ENCODE data around the gene TRAF3IP1.

The TRAF3IP1 gene

DNA sequence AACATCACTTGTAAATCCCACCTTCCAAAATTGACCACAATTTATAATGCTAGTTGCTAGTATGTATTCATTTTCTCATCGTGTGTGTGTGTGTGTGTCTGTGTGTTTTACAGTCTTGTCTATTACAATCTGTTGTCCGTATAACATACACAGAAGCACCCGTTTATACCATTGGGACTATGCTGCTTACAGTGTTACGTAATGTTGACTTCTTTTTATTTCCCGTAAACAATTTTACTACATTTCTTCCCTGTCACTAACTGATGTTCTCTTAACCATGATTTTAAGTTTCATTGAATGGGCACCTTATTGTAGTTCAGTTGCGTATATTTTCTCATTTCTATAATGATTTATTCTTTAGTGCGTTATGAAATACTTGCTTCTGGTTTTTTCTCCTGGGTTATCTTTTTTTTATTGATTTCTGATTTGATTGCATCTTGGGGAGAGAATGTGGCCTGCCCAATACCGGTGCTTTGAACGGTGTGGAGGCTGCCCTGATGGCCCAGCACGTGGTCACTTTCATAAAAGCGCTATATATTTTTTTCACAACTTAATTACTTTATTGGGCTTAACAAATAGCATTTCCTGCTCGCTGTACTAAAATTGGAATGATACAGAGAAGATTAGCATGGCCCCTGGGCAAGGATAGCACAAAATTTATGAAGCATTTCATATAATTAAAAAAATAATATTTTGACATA lies 91.9 kb downstream of the TRAF3IP1 start:
- Histone ChIP-seq H3K36me3 (no peaks in the 10 kb centered on the region), H3K9me3 (peaks cover 4% of the 10 kb centered on the region), H3K4me1 (ENCODE audit: control insufficient read depth in 1 of 2, insufficient read depth in 1 of 2, low read depth in 1 of 2, low read length in 1 of 2) (no peaks in the 10 kb centered on the region), H3K27ac (no peak overlapping the region), H3K27me3 (no peaks in the 10 kb centered on the region), H3K4me3 (ENCODE audit: low read depth in 1 of 2, low read length in 1 of 2) (no peak overlapping the region)
- TF ChIP-seq, protein P1, sequence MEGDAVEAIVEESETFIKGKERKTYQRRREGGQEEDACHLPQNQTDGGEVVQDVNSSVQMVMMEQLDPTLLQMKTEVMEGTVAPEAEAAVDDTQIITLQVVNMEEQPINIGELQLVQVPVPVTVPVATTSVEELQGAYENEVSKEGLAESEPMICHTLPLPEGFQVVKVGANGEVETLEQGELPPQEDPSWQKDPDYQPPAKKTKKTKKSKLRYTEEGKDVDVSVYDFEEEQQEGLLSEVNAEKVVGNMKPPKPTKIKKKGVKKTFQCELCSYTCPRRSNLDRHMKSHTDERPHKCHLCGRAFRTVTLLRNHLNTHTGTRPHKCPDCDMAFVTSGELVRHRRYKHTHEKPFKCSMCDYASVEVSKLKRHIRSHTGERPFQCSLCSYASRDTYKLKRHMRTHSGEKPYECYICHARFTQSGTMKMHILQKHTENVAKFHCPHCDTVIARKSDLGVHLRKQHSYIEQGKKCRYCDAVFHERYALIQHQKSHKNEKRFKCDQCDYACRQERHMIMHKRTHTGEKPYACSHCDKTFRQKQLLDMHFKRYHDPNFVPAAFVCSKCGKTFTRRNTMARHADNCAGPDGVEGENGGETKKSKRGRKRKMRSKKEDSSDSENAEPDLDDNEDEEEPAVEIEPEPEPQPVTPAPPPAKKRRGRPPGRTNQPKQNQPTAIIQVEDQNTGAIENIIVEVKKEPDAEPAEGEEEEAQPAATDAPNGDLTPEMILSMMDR (IDR thresholded peaks at IDR 0.05) = no peak

DNA sequence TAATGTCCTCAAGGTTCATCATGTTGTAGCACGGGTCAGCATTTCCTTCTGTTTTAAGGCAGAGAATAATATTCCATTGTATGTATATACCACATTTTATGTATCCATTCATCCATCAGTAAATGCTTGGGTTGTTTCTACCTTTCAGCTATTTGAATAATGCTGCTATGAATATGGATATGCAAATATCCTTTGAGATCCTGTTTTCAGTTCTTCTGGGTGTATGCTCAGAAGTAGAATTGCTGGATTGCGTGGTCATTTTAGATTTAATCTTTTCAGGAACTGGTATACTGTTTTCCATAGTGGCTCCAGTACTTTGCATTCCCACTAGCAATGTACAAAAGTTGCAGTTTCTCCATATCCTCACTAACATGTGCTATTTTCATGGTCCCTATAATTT lies 93.0 kb downstream of the TRAF3IP1 start:
- H3K36me3 ChIP-seq = no peaks in the 10 kb centered on the region
- no peak overlapping the region for H3K4me3 ChIP-seq (ENCODE audit: low read depth in 1 of 2, low read length in 1 of 2)
- TF ChIP-seq, protein P1 (IDR thresholded peaks at IDR 0.05) = no peak
- peaks cover 4% of the 10 kb centered on the region for H3K9me3 ChIP-seq
- no peaks in the 10 kb centered on the region for H3K27me3 ChIP-seq
- H3K27ac ChIP-seq = no peak overlapping the region
- H3K4me1 ChIP-seq (ENCODE audit: control insufficient read depth in 1 of 2, insufficient read depth in 1 of 2, low read depth in 1 of 2, low read length in 1 of 2) = no peaks in the 10 kb centered on the region

DNA sequence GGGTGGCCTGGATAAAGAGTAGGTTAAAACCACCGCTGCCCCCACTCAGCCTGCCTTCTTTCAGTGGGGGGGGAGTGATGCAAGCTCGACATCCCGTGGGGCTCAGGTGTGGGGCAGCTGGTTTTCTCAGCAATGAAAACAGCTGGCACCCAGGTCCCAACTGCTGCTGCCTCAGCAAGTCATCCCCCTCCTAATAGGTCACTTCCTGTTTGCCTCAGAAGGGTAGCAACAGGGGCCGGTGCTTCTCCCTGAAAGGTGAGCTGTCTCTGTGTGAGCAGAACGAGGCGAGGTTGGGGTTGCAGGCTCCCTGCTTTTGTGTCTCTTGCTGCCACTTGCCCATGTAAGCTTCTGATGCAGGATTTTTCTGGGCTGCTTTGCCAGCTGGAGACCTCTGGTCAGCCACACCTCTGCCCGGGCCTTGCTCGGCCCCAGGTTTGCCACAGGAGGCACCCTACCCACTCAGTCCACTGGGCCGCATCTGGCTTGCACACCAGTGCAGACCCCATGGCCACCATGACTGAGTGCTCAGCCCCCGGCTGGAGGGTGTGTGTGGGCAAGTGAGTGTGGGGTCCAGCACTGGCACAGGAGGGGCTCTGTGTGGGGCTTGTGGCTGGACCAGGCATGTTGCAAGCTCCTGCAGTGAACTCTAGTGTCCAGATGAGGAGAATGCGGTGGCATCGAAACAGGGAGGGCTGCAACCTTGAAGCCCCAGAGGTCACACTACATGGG lies 94.9 kb downstream of the TRAF3IP1 start:
- H3K4me1 ChIP-seq (ENCODE audit: control insufficient read depth in 1 of 2, insufficient read depth in 1 of 2, low read depth in 1 of 2, low read length in 1 of 2) = no peaks in the 10 kb centered on the region
- peaks cover 4% of the 10 kb centered on the region for H3K9me3 ChIP-seq
- H3K36me3 ChIP-seq = no peaks in the 10 kb centered on the region
- TF ChIP-seq, protein P1 (IDR thresholded peaks at IDR 0.05) = no peak
- H3K4me3 ChIP-seq (ENCODE audit: low read depth in 1 of 2, low read length in 1 of 2) = no peak overlapping the region
- no peak overlapping the region for H3K27ac ChIP-seq
- no peaks in the 10 kb centered on the region for H3K27me3 ChIP-seq

DNA sequence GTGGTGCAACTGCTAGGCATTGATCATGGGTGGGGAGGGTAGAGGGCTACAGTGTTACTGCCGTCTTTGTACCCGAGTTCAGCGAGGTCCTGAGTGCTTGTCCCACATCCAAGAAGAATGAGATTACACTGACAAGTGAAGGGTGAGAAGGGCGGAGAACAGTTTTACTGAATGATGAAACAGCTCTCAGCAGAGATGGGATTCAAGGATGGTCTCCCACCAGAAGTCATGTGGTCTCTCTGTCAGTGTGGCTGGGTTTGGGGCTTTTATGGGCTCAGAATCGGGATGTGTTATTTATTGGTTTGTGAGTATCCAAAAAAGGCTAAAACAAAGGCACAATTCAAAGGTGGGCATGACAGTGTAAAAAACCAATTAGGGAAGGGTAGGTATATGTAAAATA lies 95.6 kb downstream of the TRAF3IP1 start:
- Histone ChIP-seq H3K4me1 (ENCODE audit: control insufficient read depth in 1 of 2, insufficient read depth in 1 of 2, low read depth in 1 of 2, low read length in 1 of 2) (no peaks in the 10 kb centered on the region), H3K27ac (no peak overlapping the region), H3K4me3 (ENCODE audit: low read depth in 1 of 2, low read length in 1 of 2) (no peak overlapping the region), H3K9me3 (peaks cover 4% of the 10 kb centered on the region), H3K27me3 (no peaks in the 10 kb centered on the region), H3K36me3 (no peaks in the 10 kb centered on the region)
- TF ChIP-seq, protein P1 (IDR thresholded peaks at IDR 0.05) = no peak

DNA sequence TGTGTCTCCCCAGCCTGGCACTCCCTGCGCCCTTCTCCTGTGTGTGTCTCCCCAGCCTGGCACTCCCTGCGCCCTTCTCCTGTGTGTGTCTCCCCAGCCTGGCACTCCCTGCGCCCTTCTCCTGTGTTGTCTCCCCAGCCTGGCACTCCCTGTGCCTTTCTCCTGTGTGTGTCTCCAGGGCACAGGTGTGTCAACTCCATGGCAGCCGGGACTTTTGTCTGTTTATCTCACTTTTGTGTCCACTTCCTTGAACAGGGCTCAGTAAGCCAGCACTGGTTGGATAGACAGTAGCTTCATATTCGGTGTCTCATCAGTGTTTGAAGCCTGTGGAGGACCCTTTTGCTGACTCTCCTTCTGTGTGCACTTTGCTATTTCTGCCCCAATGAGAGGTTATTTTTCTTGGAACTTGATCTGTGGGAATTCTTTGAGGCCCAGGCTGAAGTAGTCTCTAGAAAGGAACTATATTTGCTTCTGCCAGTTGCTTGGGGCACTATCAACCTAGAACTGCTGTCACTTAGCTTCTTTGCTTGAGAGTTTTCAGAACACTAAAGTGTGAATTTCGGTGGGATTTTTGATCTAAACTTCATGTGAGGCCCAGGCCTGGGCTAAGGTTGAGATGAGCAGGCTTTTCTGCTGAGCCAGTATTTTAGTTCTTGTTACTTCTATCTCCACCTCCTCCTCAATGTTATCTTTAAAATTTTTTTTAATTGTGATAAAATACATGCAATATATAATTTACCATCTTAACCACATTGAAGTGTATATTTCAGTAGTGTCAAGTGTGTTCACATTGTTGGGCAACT lies 98.1 kb downstream of the TRAF3IP1 start:
- Histone ChIP-seq H3K27me3 (no peaks in the 10 kb centered on the region), H3K36me3 (no peaks in the 10 kb centered on the region), H3K4me3 (ENCODE audit: low read depth in 1 of 2, low read length in 1 of 2) (no peak overlapping the region), H3K4me1 (ENCODE audit: control insufficient read depth in 1 of 2, insufficient read depth in 1 of 2, low read depth in 1 of 2, low read length in 1 of 2) (no peaks in the 10 kb centered on the region), H3K27ac (no peak overlapping the region), H3K9me3 (peaks cover 4% of the 10 kb centered on the region)
- TF ChIP-seq, protein P1 (IDR thresholded peaks at IDR 0.05) = no peak

Data from neutrophil (primary cell).